HT-29 (cell line): ENCODE results near the gene SPATS2. TPM values are rescaled to one million over a fixed set of nuclear protein-coding genes. Genes with fewer than 3 reads are reported as not detected.
"Not testable (repeated sequence)": the region's sequence is repeated elsewhere in the genome, so short reads cannot be mapped to it uniquely, and the experiment has no call there.

ENCODE experiments used
- DNase-seq: peaks from one replicate; pipeline ENCODE4 v3.0.0-alpha.2; 2015; ENCODE audit warnings: low spot score
- total RNA-seq: library from RNA; depleted of rRNA; stranded (reverse); fragments of >200 nt; shearing (Covaris generic); gene quantifications from 2 replicates; pipeline ENCODE4 v1.2.3, GENCODE V29; 2014

Gene SPATS2
- total RNA-seq, 1 experiment from 2014 or later = 11.5 TPM

- DNase-seq = no peak
These were observed 94.0 kb downstream of the SPATS2 start for GRCh38 chr12:49461221-49461620.

GRCh38 chr12:49462083-49462744, 95.0 kb downstream of the SPATS2 start:
- no peak for DNase-seq

DNA sequence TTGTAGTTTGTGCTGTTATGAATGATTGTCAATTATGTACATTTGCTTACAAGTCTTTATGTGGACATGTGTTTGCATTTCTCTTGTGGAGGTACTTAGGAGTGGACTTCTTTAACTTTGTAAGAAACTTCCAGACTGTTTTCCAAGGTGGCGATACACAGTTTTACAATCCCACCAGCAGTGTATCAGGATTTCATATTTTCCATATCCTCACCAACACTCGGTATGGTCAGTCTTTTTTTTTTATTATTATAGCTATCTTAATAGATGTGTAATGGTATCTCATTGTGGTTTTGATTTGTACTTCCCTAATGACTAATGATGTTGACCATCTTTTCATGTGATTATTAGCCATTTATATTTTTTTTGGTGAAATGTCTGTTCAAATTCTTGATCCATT, 97.9 kb downstream of the SPATS2 start:
- no peak for DNase-seq

- no peak for DNase-seq
These were observed 103.7 kb downstream of the SPATS2 start for GRCh38 chr12:49470986-49471385.

- DNase-seq = no peak
These were observed 104.3 kb downstream of the SPATS2 start for GRCh38 chr12:49471557-49471956.

GRCh38 chr12:49476091-49476490, 108.8 kb downstream of the SPATS2 start:
- DNase-seq = no peak

GRCh38 chr12:49478949-49479664, 111.8 kb downstream of the SPATS2 start:
- no peak for DNase-seq

GRCh38 chr12:49482095-49483051, 115.1 kb downstream of the SPATS2 start:
- DNase-seq = no peak

DNA sequence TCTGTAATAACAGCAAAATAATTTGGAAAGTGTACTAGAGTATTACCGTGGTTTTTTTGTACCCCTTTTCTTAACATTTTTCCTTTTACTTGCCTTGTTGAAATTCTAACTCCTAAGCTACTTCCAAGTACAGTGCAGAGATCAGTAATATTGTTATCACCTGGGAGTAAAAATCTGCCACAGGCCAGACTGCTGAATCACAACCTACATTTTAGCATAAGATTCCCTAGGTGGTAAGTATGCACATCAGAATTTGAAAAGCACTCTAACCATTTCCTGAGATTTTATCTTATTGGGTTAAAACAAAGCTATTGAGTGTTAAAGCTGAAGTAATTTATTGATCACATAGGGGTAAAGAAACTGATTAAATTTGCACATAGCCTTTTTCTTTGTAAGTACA, 116.4 kb downstream of the SPATS2 start:
- DNase-seq = no peak

GRCh38 chr12:49487605-49488004, 120.3 kb downstream of the SPATS2 start:
- DNase-seq = no peak

GRCh38 chr12:49489154-49489553, 121.9 kb downstream of the SPATS2 start:
- no peak for DNase-seq

- no peak for DNase-seq
These were observed 122.5 kb downstream of the SPATS2 start for GRCh38 chr12:49489720-49490119.

DNA sequence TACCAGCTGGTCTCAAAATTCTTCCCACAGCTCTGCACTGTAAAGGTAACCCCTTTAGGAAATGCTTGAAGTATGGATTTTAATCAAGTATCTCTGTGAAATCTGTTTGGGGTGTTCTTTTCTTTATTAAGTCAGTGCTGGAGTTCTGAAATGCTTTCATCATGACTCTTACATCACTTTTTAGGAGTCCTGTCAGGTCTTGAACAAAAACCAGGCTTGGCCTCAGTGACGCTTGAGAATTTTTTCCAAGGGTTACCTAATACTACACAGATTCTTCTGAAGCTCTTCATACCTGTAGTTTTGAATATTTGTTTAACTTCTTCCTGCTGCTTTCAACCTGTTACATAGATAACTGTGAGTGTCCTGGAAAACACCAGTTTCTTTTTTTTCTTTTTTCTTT, 124.6 kb downstream of the SPATS2 start:
- DNase-seq = no peak

DNA sequence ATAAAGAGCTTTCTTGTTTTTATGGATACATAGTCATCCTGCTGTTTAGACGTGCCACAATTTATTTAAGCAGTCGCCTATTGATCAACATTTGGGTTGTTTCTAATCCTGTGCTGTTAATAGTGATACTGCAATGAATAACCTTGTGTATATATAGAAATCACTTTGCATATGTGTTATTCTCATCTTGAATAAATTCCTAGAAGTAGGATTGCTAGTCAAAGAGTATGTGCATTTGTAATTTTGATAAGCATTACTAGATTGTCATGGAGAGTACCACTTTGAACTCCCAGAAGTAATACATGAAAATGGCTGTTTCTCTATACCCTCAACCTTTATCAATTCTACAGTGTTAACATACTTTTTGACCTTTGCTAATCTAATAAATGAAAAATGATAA, 126.6 kb downstream of the SPATS2 start:
- no peak for DNase-seq

DNA sequence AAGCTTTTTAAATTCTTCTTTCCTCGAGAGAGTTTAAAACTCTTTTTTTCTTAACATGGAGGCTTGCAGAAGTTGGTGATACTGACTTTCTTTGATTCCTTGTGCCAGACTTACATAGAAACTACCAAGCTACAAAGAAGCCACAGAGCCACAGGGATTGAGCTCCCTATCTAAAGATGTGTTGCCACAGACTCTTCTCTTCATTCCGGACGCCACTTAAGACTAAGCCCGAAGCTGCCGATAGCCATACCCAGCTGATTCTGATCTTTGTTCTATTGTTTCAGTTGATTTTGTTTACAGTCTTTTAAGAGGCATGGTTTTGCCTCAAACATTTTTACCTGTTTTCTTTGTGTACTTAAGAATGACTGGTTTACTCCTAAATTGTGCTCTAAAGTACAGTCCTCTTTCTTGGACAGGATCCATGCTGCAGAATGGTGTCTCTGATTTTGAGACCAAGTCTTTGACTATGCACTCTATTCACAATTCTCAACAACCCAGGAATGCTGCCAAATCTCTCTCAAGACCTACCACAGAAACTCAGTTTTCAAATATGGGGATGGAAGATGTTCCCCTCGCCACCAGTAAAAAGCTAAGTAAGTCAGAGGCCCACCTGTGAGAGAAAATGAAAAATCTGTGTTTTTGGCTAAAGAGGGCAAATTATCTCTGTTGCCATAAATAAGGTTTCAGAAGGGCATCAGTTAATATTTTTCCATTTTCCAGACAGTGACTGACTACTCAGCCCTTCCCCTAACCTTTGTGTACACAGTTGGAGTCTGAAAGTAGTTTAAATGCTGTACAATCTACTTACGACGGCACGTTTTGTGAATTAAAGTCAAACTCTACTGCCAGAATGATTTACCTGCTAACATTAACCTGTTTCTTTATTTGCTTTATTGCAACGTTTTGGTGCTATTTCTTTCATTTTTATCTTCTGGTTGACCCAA, 129.4 kb downstream of the SPATS2 start:
- no peak for DNase-seq

GRCh38 chr12:49501895-49502294, 134.6 kb downstream of the SPATS2 start:
- DNase-seq = no peak

DNA sequence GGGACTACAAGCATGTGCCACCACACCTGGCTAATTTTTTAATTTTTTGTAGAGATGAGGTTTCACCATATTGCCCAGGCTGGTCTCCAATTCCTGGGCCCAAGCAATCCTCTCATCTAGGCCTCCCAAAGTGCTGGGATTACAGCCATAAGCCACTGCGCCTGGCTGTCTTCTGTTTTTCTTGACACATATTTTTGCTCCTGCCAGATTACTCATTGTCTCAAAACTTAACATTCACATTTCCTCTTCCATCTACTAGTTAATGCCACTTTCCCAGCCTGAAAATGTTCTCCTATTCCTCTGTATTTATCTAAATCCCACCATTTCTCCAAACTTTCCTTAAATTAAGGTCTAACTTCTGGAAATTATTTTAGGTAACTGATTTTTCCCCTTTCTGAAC, 135.3 kb downstream of the SPATS2 start:
- DNase-seq = no peak

DNA sequence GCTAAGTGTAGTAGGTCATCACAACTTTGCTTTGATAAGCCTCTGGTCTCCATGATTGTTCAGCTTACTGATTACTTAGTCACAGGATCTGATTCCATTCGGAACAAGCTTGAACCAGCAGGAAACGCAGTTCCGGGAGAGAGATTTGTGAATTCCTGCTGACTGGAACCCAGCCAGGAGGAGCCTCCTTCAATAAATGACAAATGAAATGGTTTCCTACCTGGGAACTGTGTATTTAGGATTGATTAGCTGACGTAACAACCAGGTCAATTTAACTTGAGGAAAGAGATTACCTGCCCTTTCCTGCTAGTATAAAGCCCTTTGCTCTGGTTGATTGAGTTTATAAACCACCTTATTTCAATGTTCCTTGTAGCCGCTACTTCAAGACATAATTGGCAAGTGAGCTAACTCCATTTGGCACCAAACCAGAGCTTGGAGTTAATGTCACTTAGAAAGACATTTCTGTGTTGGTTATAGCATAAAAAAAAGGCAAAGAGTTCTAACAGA, 136.5 kb downstream of the SPATS2 start:
- DNase-seq = peak; percentile 20

- DNase-seq = no peak
These were observed 138.4 kb downstream of the SPATS2 start for GRCh38 chr12:49505672-49506071.

GRCh38 chr12:49507139-49507538, 139.9 kb downstream of the SPATS2 start:
- no peak for DNase-seq

DNA sequence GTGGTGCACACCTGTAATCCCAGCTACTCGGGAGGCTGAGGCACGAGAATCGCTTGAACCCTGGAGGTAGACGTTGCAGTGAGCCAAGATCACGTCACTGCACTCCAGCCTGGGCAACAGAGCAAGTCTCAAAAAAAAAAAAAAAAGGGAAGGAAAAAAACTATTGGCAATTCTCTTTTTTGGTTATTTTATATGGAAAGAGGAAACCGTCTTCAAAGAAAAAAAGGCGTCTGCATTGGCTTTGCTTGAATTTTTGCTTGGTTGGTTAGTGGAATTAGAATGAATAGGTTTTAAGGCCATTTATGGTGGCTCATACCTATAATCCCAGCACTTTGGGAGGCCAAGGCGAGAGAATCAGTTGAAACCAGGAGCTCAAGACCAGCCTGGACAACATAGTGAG, 142.4 kb downstream of the SPATS2 start:
- not testable (repeated sequence) for DNase-seq
